GM13977 (cell line): ENCODE data around the gene SEPTIN8.

Experiments used
- DNase-seq: peaks from one replicate; pipeline ENCODE4 v3.0.0; 2012; ENCODE audit warnings: low spot score
- in situ Hi-C: fragments of 300-500 bp; cut with MboI; formaldehyde crosslinking; loops from one replicate; pipeline ENCODE4 v1.12.0; 2022; ENCODE audit warnings: low sequenced_read_pairs, low pct_unique_long_range_greater_than_20kb, mixed read lengths, inconsistent platforms; ENCODE audit not compliant: unreplicated experiment
- TF ChIP-seq, protein P1 (sequence below): IDR thresholded peaks from 2 replicates; pipeline ENCODE4 v1.5.1; 2012; ENCODE audit warnings: mild to moderate bottlenecking, control low read depth; ENCODE audit not compliant: insufficient read depth; ENCODE audit errors: extremely low read depth, missing control alignments

SEPTIN8 gene

DNA sequence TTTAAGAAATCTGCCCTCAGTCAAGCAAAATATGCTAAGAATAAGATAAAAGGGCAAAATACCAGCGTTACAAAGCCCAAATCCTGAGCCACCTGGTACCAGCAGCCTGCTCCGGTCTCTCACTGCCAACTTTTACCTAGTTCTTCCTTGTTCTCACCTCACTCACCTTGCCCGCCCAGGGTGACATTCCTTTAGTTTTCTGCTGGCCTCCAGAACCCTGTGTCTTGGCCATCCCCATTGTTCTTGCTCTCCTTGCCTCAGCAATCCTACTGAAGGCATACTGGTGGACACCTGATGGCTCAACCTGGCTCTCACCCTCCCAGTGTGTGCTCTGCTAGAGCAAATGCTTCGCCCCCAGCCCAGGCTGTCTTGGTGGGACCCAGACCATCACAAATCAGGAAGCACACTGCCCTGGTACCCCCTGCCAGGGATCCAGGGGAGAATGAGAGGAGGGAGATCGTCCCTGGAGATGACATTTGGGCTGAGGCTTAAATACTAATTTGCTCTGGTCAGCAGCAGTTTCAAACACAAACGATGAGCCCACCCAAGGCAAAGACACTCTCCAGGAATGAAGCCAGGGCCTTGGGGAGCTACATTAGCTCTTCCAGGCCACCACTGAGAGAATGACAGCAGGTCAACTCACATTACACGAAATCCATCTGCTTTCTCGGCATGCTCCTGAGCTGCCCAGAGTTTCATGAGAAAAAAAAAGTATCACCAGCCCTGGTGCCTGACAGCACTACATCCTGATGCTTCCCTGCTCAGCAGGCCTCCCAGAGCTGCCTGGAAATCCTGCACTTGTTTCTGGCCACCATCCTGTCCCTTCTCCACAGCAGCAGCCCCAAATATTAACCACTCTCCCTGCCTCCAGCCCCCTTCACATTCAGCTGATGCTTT is 12.2 kb upstream of the SEPTIN8 start:
- DNase-seq = no peak
- in situ Hi-C loops = no loop called here
- TF ChIP-seq, protein P1, sequence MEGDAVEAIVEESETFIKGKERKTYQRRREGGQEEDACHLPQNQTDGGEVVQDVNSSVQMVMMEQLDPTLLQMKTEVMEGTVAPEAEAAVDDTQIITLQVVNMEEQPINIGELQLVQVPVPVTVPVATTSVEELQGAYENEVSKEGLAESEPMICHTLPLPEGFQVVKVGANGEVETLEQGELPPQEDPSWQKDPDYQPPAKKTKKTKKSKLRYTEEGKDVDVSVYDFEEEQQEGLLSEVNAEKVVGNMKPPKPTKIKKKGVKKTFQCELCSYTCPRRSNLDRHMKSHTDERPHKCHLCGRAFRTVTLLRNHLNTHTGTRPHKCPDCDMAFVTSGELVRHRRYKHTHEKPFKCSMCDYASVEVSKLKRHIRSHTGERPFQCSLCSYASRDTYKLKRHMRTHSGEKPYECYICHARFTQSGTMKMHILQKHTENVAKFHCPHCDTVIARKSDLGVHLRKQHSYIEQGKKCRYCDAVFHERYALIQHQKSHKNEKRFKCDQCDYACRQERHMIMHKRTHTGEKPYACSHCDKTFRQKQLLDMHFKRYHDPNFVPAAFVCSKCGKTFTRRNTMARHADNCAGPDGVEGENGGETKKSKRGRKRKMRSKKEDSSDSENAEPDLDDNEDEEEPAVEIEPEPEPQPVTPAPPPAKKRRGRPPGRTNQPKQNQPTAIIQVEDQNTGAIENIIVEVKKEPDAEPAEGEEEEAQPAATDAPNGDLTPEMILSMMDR = no peak

DNA sequence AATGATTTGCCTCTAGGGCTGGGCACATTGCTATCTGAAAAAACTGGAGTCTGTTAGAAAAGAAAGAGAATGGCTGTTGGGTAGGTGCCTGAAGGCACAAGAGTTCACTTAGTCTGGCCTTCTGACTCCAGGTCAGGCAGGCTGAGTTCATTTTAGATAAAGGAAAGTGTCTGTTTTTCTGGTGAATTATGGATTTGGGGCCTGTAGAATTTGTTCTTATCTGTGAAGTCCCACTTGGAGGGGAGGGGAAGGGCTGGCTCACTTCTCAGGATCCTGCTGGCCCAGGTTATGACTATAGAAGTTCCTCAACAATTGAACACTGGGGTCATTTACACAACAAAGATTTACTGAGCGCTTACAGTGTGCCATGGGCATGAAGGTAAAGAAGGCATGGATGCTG is 11.5 kb upstream of the SEPTIN8 start:
- TF ChIP-seq, protein P1 = no peak

DNA sequence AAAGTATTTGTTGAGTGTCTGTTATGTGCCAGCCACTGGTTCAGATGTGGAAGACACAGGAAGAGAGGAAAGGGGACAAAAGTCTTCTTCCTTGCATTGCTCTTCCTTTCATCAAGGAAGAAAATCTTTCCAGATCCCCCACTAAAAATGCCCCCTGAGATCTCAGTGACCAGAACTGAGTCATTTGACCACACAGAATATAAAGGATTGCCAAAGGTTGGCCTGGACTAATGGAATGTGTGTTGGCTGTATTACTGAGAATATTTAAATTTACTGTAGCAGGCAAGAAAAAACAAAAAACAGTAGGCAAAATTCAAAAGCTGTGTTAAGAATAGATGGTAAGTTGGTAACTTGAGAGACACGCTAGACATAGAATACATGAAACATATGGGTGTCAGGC is 10.0 kb upstream of the SEPTIN8 start:
- in situ Hi-C loops = no loop called here
- TF ChIP-seq, protein P1 = no peak

More for the DNA sequence above, 11.5 kb upstream of the SEPTIN8 start:
- no peak for DNase-seq
- in situ Hi-C loops = no loop called here

DNA sequence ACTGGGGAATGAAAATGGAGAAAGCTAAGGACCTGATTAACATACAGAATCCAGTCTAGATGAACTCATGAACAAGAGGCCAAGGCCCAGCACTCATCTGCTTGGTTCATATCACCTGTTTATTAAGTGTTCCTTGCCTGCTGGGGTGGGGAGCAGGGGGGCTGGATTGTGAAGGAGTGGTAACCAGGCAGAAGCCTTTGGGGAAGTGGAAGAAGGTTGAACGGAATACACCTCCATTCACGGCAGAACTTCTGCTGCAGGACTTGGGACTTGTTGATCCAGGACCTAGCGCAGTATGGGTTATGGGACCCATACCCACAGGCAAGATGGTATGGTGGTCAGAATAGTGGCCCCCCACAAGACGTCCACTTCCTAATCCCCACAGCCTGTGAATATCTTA is 8.8 kb upstream of the SEPTIN8 start:
- in situ Hi-C loops = no loop called here
- DNase-seq = no peak
- TF ChIP-seq, protein P1 = no peak

More for the DNA sequence above, 10.0 kb upstream of the SEPTIN8 start:
- no peak for DNase-seq

DNA sequence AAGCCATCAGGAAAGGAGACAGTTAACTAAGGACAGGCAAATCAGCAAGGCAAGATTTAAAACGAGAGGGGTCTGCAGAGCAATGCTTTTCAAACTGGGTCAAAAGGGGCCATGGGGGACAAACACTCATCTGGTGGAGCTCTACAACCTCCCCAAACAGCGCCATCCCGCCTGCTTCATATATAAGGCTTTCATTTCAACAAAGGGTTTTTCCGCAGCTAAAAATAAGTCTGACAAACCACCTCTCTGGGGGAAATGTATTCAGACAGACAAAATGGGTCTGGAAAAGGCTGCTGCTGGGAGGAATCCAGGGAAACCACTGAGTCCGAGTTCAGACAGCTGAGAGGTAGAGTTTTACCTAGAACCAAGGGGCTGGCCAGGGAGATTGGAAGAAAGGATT is 8.3 kb upstream of the SEPTIN8 start:
- in situ Hi-C loops = no loop called here
- no peak for DNase-seq
- TF ChIP-seq, protein P1 = no peak

DNA sequence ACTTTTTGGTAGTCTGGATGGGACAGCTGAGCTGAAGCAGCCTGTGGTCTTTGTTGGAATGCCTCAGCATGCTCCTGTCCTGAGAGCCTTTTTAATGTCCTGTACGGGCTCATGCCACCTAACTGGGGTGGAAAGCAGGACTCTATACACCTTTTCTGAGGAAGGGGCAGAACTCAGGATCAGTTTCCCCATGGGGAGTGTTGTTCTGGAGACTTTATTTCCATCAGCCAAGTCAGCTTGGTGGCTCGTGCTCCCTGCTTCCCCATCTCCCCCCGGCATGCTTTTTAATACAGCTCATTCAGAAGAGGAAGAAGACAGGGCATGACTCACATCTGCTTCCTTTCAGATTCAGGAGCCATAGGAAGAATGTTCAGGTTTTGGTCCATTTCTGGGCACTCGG is 5.1 kb upstream of the SEPTIN8 start:
- DNase-seq = no peak
- TF ChIP-seq, protein P1 = no peak
- in situ Hi-C loops = no loop called here

DNA sequence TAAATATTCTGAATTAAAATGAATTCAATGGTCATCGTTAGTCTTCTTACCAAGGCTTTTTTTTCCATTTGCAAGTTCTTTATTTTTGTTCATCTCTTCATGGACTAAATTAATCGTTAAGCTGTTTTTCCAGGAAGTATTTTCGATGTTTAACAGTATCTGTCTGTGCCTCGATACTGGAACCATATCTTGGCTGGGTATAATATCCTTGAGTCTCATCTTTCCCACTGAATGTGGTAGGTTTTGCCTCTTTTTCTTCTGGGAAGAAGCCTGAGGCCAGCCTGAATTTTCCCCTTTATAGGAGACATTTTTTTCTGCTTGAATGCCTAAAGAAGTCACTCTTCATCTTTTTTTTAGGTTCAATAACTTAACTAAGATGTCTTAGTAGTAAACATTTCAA is 4.0 kb upstream of the SEPTIN8 start:
- DNase-seq = no peak
- in situ Hi-C loops = no loop called here
- TF ChIP-seq, protein P1 = no peak
